ENCODE data around the gene POPDC2. TPM values are rescaled to one million over a fixed set of nuclear protein-coding genes. Genes with fewer than 3 reads are reported as not detected.

POPDC2 gene
- total RNA-seq, 1 experiment from 2014 or later = 0.48 TPM

GRCh38 chr3:119653876-119654275 lies 6.5 kb downstream of the POPDC2 start:
- TF ChIP-seq NFE2L1 (CRISPR knock-in tag; IDR thresholded peaks at IDR 0.05) (no peak), ZNF219 (CRISPR knock-in tag; IDR thresholded peaks at IDR 0.05; ENCODE audit: borderline replicate concordance) (no peak), NFYB (CRISPR knock-in tag; conservative IDR thresholded peaks at IDR 0.05; ENCODE audit: low read depth) (no peak), SMAD3 (CRISPR knock-in tag; IDR thresholded peaks at IDR 0.05; ENCODE audit: borderline replicate concordance) (no peak), PRDM15 (CRISPR knock-in tag; IDR thresholded peaks at IDR 0.05) (no peak), HMGXB4 (CRISPR knock-in tag; IDR thresholded peaks at IDR 0.05) (no peak), TCF7 (CRISPR knock-in tag; IDR thresholded peaks at IDR 0.05; ENCODE audit: low read depth) (no peak), SMAD4 (CRISPR knock-in tag; IDR thresholded peaks at IDR 0.05) (no peak)
- TF ChIP-seq, protein P1, sequence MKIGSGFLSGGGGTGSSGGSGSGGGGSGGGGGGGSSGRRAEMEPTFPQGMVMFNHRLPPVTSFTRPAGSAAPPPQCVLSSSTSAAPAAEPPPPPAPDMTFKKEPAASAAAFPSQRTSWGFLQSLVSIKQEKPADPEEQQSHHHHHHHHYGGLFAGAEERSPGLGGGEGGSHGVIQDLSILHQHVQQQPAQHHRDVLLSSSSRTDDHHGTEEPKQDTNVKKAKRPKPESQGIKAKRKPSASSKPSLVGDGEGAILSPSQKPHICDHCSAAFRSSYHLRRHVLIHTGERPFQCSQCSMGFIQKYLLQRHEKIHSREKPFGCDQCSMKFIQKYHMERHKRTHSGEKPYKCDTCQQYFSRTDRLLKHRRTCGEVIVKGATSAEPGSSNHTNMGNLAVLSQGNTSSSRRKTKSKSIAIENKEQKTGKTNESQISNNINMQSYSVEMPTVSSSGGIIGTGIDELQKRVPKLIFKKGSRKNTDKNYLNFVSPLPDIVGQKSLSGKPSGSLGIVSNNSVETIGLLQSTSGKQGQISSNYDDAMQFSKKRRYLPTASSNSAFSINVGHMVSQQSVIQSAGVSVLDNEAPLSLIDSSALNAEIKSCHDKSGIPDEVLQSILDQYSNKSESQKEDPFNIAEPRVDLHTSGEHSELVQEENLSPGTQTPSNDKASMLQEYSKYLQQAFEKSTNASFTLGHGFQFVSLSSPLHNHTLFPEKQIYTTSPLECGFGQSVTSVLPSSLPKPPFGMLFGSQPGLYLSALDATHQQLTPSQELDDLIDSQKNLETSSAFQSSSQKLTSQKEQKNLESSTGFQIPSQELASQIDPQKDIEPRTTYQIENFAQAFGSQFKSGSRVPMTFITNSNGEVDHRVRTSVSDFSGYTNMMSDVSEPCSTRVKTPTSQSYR (CRISPR knock-in tag; IDR thresholded peaks at IDR 0.05) = no peak
- TF ChIP-seq, protein P2, sequence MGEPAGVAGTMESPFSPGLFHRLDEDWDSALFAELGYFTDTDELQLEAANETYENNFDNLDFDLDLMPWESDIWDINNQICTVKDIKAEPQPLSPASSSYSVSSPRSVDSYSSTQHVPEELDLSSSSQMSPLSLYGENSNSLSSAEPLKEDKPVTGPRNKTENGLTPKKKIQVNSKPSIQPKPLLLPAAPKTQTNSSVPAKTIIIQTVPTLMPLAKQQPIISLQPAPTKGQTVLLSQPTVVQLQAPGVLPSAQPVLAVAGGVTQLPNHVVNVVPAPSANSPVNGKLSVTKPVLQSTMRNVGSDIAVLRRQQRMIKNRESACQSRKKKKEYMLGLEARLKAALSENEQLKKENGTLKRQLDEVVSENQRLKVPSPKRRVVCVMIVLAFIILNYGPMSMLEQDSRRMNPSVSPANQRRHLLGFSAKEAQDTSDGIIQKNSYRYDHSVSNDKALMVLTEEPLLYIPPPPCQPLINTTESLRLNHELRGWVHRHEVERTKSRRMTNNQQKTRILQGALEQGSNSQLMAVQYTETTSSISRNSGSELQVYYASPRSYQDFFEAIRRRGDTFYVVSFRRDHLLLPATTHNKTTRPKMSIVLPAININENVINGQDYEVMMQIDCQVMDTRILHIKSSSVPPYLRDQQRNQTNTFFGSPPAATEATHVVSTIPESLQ (CRISPR knock-in tag; IDR thresholded peaks at IDR 0.05) = no peak
- no peaks in the 10 kb centered on the region for H3K9me3 Mint-ChIP-seq
- peaks cover 10% of the 10 kb centered on the region for H3K4me1 Mint-ChIP-seq
- ChIA-PET POLR2A (no interaction called here), CTCF (interaction anchor here (1.0 kb wide), 1 partner anchor 177 kb away, joined by 3 read pairs; no protein-coding TSS in a partner anchor)
- no peak overlapping the region for H3K4me3 Mint-ChIP-seq
- DNase-seq (ENCODE audit: low spot score) (no peak), ATAC-seq (no peak)
- H3K27ac Mint-ChIP-seq = no peak overlapping the region
- no peaks in the 10 kb centered on the region for H3K27me3 Mint-ChIP-seq (ENCODE audit: low read depth)
- no peaks in the 10 kb centered on the region for H3K36me3 Mint-ChIP-seq

DNA sequence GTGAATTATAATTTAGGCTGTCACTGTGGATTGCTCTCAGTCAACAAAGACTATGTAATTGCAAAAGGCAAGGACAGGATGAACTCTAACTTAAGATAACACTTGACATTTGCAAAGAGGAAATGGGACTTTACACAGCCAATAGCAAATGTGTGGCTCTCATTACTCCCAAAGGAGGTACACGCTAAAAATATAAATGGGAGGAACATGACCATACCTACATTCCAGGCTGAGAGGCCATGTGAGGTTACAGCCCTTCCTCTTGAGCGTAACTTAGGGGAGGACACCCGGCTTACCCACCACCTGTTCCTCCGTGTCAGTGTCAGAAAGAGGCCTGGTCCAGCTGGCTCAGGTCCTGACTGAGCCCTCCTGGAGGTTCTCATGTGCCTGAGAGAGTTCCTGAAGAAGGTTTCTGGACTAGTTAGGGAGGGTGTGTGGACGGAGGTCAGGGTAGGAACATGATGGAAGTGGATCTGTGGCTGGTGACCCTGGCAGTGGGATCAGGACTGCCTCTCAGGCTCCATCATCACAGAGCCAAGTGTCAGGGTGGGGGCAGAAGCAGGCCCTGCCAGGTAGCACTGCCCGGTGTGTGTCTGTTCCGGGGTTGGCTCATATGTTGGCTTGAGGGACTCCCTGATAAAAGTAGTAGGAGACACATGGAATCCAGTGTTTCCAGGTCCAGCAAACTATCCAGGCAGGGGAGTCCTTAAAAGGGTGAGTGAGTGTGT lies 7.9 kb downstream of the POPDC2 start:
- H3K27me3 Mint-ChIP-seq (ENCODE audit: low read depth) = no peaks in the 10 kb centered on the region
- ATAC-seq (no peak), DNase-seq (ENCODE audit: low spot score) (no peak)
- H3K4me1 Mint-ChIP-seq = peaks cover 18% of the 10 kb centered on the region
- no peak overlapping the region for H3K4me3 Mint-ChIP-seq
- ChIA-PET CTCF (no interaction called here), POLR2A (no interaction called here)
- TF ChIP-seq AFF4 (CRISPR knock-in tag; IDR thresholded peaks at IDR 0.05; ENCODE audit: borderline replicate concordance) = no peak
- TF ChIP-seq ZNF416 (CRISPR knock-in tag; IDR thresholded peaks at IDR 0.05) = no peak
- no peak for TF ChIP-seq ZNF219 (CRISPR knock-in tag; IDR thresholded peaks at IDR 0.05; ENCODE audit: borderline replicate concordance)
- TF ChIP-seq GRHL2 (CRISPR knock-in tag; IDR thresholded peaks at IDR 0.05; ENCODE audit: insufficient replicate concordance, severe bottlenecking) = no peak
- no peak for TF ChIP-seq ETV6 (CRISPR knock-in tag; IDR thresholded peaks at IDR 0.05)
- TF ChIP-seq ZNF671 (CRISPR knock-in tag; IDR thresholded peaks at IDR 0.05) = no peak
- TF ChIP-seq SP1 (CRISPR knock-in tag; conservative IDR thresholded peaks at IDR 0.05) = no peak
- TF ChIP-seq, protein P3, sequence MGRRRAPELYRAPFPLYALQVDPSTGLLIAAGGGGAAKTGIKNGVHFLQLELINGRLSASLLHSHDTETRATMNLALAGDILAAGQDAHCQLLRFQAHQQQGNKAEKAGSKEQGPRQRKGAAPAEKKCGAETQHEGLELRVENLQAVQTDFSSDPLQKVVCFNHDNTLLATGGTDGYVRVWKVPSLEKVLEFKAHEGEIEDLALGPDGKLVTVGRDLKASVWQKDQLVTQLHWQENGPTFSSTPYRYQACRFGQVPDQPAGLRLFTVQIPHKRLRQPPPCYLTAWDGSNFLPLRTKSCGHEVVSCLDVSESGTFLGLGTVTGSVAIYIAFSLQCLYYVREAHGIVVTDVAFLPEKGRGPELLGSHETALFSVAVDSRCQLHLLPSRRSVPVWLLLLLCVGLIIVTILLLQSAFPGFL (CRISPR knock-in tag; IDR thresholded peaks at IDR 0.05; ENCODE audit: borderline replicate concordance) = no peak
- H3K27ac Mint-ChIP-seq = no peak overlapping the region
- H3K36me3 Mint-ChIP-seq = no peaks in the 10 kb centered on the region
- no peaks in the 10 kb centered on the region for H3K9me3 Mint-ChIP-seq
